HEK293T (cell line): ENCODE data around the gene SLC17A9.

ENCODE experiments used
- CTCF ChIA-PET: fragments of 350-600 bp; formaldehyde crosslinking; extraction: SDS; loops from one replicate; lab custom pipeline; 2021; ENCODE audit warnings: antibody characterized with exemption, inconsistent platforms; lab: Yijun Ruan, JAX
- POLR2A ChIA-PET: fragments of 350-600 bp; formaldehyde crosslinking; extraction: SDS; loops from one replicate; lab custom pipeline; 2020; ENCODE audit warnings: antibody characterized with exemption, inconsistent platforms; lab: Yijun Ruan, JAX
- DNase-seq: peaks from one replicate; pipeline ENCODE4 v3.0.0; 2012; ENCODE audit warnings: mixed read lengths; ENCODE audit errors: extremely low spot score
- ARNT ChIP-seq: fragments of 450-650 bp; IDR thresholded peaks from 2 replicates; pipeline ENCODE4 v1.6.1; 2017; ENCODE audit warnings: mild to moderate bottlenecking
- BHLHE40 ChIP-seq: fragments of 450-650 bp; IDR thresholded peaks from 2 replicates; pipeline ENCODE4 v1.6.1; 2016; ENCODE audit warnings: mild to moderate bottlenecking, moderate library complexity, borderline replicate concordance
- CTBP1 ChIP-seq: fragments of 450-650 bp; IDR thresholded peaks from 2 replicates; pipeline ENCODE4 v1.6.1; 2016; ENCODE audit warnings: borderline replicate concordance
- ELF4 ChIP-seq: fragments of 450-650 bp; IDR thresholded peaks from 2 replicates; pipeline ENCODE4 v1.6.1; 2017; ENCODE audit warnings: antibody characterized with exemption
- FOXA1 ChIP-seq: fragments of 450-650 bp; IDR thresholded peaks from 2 replicates; pipeline ENCODE4 v1.6.1; 2016; ENCODE audit warnings: mild to moderate bottlenecking
- FOXK2 ChIP-seq: fragments of 450-650 bp; IDR thresholded peaks from 2 replicates; pipeline ENCODE4 v1.6.1; 2016; ENCODE audit warnings: mild to moderate bottlenecking
- FOXM1 ChIP-seq: fragments of 450-650 bp; IDR thresholded peaks from 2 replicates; pipeline ENCODE4 v1.6.1; 2017; ENCODE audit warnings: mild to moderate bottlenecking, borderline replicate concordance
- HDGF ChIP-seq: fragments of 450-650 bp; IDR thresholded peaks from 2 replicates; pipeline ENCODE4 v1.6.1; 2017; ENCODE audit warnings: antibody characterized with exemption, borderline replicate concordance
- L3MBTL2 ChIP-seq: fragments of 450-650 bp; conservative IDR thresholded peaks from 2 replicates; pipeline ENCODE4 v1.6.1; 2016; ENCODE audit warnings: mild to moderate bottlenecking
- LEF1 ChIP-seq: fragments of 450-650 bp; IDR thresholded peaks from 2 replicates; pipeline ENCODE4 v1.6.1; 2017; ENCODE audit warnings: mild to moderate bottlenecking, borderline replicate concordance
- NFRKB ChIP-seq: fragments of 450-650 bp; IDR thresholded peaks from 2 replicates; pipeline ENCODE4 v1.6.1; 2016; ENCODE audit warnings: mild to moderate bottlenecking, moderate library complexity
- PKNOX1 ChIP-seq: fragments of 450-650 bp; IDR thresholded peaks from 2 replicates; pipeline ENCODE4 v1.6.1; 2016
- SP1 ChIP-seq: fragments of 450-650 bp; IDR thresholded peaks from 2 replicates; pipeline ENCODE4 v1.6.1; 2017
- SUZ12 ChIP-seq: fragments of 450-650 bp; IDR thresholded peaks from 2 replicates; pipeline ENCODE4 v1.6.1; 2016; ENCODE audit warnings: mild to moderate bottlenecking
- TARDBP ChIP-seq: fragments of 450-650 bp; IDR thresholded peaks from 2 replicates; pipeline ENCODE4 v1.6.1; 2016
- ZNF384 ChIP-seq: fragments of 450-650 bp; IDR thresholded peaks from 2 replicates; pipeline ENCODE4 v1.6.1; 2016

SLC17A9 gene

DNA sequence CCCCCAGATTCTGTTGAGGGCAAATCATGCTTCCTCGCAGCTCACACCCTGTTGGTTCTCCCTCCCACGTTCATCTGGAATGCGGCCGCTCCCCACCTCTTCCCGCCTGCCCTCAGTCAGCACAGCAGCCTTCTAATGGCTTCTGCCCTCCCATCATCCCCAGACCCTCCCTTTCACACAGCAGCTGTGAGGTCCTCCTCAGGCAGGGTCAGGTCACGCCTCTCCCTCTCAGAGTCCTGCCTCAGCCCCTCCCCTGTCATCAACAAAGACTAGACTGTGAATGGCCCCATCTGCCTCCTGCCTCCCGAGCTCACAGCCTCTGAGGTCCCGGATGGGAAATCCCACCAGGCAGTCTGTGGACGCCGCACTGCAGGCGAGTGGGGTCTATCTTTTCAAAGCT, 62.2 kb downstream of the SLC17A9 start:
- ChIA-PET POLR2A (no interaction called here), CTCF (no interaction called here)

DNA sequence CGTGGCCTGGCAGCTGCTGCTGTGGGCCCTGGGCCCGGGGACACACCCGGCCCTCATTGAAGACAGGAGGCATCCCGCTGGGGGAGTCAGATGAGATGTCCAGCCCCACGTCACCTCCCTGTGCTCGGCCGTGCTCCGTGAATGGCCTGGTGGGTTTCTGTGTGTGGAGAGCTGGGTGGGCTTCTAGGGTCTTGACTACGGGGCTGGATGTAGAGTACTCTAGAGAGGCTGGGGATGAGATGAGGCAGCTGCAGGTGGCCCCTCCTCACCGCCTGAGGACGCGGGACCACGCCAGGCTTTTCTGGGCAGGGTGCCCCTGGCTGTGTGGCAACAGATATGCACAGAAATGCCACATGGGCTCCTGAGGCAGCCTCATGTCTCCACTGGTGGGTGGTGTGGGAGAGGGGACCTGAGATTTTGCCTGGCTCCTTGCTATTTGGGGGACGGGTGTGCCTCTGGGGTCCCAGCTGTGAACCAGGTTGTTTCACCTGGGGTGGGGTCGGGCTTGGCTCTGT, 62.7 kb downstream of the SLC17A9 start:
- POLR2A ChIA-PET = no interaction called here
- no peak for DNase-seq
- CTCF ChIA-PET = no interaction called here
- no peak for TF ChIP-seq SUZ12
- no peak for TF ChIP-seq CTBP1
- no peak for TF ChIP-seq L3MBTL2
- TF ChIP-seq BHLHE40 = no peak
- TF ChIP-seq FOXK2 = no peak
- TF ChIP-seq FOXA1 = no peak
- no peak for TF ChIP-seq NFRKB
- TF ChIP-seq HDGF = no peak
- no peak for TF ChIP-seq PKNOX1

More for the DNA sequence above, 62.2 kb downstream of the SLC17A9 start:
- no peak for DNase-seq
- no peak for TF ChIP-seq FOXK2
- TF ChIP-seq BHLHE40 = no peak
- no peak for TF ChIP-seq NFRKB
- TF ChIP-seq TARDBP = no peak
- no peak for TF ChIP-seq CTBP1
- TF ChIP-seq L3MBTL2 = no peak
- no peak for TF ChIP-seq ARNT
- no peak for TF ChIP-seq SP1
- no peak for TF ChIP-seq ELF4
- no peak for TF ChIP-seq PKNOX1
- TF ChIP-seq FOXA1 = no peak
- TF ChIP-seq HDGF = no peak
- no peak for TF ChIP-seq SUZ12
- TF ChIP-seq FOXM1 = no peak
- TF ChIP-seq ZNF384 = no peak
- no peak for TF ChIP-seq LEF1

GRCh38 chr20:63015662-63016361, 63.3 kb downstream of the SLC17A9 start:
- TF ChIP-seq SUZ12 (no peak), FOXA1 (no peak), PKNOX1 (no peak), ZNF384 (no peak), FOXK2 (no peak), FOXM1 (no peak), L3MBTL2 (no peak), HDGF (no peak), NFRKB (no peak), TARDBP (no peak), ARNT (no peak), BHLHE40 (no peak), ELF4 (no peak)
- DNase-seq = no peak
- POLR2A ChIA-PET = no interaction called here
- CTCF ChIA-PET = no interaction called here

DNA sequence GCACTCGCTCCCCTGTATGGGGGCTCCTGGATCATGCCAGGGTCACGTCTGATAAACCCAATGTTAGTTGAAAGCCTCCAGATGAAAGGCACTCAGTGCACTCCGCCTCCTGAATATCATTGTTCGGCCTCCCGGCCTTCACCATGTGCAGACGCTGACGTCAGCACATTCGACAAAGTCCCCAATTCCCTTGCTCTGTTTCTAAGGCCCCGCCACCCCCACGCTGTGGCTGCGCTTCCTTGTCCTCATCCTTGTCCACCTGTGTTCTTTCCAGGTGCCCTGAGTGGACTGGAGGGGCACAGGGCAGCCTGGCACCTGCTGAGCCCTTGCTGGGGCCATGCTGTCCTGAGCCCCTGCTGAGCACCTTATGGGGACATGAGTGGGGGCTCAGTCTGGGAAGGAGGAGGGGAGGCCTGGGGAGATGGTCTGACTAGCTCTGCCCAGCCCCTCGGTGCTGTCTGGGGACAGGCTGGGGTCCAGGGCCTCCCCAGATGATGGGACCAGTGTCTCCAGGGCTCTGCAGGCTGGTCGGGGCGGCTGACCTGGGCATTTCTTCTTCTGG, 64.1 kb downstream of the SLC17A9 start:
- POLR2A ChIA-PET = no interaction called here
- TF ChIP-seq L3MBTL2 = no peak
- TF ChIP-seq BHLHE40 = no peak
- TF ChIP-seq HDGF = no peak
- no peak for TF ChIP-seq TARDBP
- no peak for TF ChIP-seq LEF1
- no peak for DNase-seq
- CTCF ChIA-PET = no interaction called here

DNA sequence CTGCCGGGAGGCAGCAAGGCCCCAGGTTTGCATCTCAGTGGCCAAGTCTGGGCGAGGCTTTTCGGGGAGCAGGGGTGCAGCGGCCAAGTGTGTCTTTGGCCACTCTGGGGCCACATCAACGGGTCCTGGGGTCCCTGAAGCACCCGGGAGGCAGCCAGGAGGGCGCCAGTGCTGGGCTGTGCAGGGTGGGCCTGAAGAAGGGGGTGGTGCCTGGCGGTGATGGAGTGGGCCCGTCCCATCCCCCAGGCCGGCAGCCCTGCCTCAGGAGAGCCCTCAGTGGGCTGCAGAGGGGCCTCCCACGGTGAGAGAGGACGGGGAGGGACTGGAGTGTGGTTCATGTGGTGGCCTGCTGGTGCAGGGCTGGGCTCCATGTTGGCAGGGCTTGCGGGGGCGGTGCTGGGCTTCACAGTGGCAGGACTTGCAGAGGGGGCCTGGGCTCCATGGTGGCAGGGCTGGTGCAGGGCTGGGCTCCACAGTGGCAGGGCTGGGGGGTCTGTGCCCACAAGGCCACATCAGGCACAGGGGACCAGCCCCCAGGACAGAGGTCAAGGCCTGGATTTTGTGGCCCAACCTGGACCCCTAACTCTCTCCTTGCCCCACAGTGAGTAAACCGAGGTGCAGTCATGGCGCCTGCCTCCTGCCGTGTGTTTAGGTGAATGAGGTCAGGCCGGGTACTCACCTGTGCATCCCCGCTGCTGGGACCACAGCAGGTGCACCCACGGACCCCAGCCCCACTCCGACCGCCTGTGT, 64.7 kb downstream of the SLC17A9 start:
- TF ChIP-seq ARNT (no peak), NFRKB (no peak), ZNF384 (no peak), PKNOX1 (no peak), FOXK2 (no peak), CTBP1 (no peak), ELF4 (no peak), HDGF (no peak), TARDBP (no peak), FOXA1 (no peak), L3MBTL2 (no peak), FOXM1 (no peak)
- CTCF ChIA-PET = no interaction called here
- DNase-seq = no peak
- POLR2A ChIA-PET = no interaction called here
